Hematopoietic multipotent progenitor cell treated with erythropoietin and hydrocortisone succinate and interleukin-3 and kit ligand, for 6 days (in vitro differentiated cells): Measurements from ENCODE around the gene LRRC75A.
"Not testable (repeated sequence)": the region's sequence is repeated elsewhere in the genome, so short reads cannot be mapped to it uniquely, and the experiment has no call there.

Source experiments
- DNase-seq: peaks from one replicate; pipeline ENCODE4 v3.0.0-alpha.2; 2015

Gene LRRC75A

DNA sequence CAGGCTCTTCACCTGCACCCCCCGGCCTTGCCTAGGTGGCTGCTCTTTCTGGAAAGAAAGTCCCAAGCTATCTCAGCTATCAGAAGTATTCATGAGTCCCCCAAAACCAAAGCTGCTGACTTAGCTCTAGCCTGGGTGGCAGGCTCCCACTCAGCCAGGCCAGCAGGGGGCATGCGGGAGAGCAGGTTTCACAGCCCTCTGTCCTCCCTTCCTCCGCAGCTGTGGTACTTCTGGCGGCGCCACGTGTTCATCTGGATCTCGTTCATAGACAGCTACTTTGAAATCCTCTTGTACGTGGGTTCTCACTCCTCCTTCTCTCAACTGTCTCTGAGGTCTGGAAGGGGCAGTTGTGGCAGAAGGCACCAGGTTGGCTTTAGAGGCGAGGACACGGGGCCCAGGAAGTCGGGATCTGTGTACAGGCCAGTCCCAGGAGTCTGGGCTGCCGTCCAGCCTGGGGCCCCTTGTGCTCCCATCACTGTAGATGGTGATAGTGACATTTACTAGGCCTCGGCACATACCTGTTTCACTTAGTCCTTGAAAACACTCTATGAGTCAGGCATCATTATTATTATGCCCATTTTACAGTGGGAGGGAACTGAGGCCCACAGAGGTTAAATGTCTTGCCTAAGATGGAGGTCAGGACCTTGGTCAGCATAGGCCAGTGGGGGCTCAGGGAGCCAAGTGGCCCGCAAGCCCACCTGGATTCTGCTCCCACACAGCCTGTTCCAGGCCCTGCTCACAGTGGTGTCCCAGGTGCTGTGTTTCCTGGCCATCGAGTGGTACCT is 63.7 kb downstream of the LRRC75A start:
- DNase-seq, result peak; percentile 87

DNA sequence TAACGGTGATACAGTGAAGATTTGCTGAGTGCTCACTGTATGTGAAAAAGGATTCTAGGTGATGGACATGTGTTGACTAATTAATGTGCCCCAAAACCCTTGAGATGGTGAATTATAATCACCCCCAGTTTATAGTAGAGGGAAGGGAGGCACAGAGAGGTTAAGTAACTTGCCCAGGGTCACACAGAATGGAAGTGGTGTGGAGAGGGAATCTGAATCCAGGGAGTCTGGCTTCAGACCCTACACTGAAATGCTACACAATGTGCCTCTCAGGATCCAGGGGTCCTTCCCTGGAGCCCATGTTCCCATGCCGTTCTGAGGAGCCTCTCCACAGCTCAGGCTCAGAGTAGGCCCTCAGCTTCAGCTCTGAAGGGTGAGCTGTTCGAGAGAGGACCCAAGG is 65.0 kb downstream of the LRRC75A start:
- DNase-seq, result no peak

DNA sequence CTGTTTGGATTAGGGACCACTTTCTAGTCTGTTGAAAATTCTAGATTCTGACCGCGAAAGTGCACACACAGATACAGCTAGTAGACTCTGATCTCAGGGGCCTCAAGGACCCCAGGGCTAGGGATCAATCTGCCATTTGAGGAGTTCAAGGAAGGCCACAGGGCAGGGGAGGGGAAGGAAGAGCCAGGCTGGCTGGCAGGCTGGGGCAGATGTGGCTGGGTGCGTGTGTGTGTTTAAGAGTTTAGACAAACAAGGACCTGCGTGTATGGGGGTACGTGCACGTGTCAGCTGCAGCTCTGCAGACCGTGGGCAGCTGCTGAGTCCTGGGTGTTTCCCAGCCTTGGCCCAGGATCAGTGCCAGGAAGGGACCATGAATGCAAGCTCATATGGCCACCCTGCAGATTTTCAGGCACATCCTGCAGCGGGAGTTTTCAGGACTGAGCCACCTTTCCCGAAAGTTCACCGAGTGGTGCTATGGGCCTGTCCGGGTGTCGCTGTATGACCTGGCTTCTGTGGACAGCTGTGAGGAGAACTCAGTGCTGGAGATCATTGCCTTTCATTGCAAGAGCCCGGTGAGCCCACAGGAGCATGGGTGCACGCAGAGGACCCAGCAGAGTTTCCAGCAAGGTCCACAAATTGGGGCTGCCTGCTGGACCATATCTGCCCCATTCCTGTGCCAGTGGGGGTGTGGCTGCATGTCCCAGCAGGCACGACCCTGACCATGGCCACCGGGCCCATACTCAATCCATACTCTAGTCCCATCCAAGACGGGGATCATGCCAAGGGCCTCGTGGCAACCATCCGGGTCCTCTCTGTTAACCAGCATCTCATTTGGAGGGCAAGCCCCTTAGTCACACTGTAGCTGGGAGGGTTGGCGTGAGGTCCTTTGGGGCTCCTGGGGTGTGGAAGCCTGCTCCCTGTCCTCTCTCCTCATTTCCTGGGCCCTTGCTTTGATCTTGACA is 66.0 kb downstream of the LRRC75A start:
- DNase-seq, result no peak

DNA sequence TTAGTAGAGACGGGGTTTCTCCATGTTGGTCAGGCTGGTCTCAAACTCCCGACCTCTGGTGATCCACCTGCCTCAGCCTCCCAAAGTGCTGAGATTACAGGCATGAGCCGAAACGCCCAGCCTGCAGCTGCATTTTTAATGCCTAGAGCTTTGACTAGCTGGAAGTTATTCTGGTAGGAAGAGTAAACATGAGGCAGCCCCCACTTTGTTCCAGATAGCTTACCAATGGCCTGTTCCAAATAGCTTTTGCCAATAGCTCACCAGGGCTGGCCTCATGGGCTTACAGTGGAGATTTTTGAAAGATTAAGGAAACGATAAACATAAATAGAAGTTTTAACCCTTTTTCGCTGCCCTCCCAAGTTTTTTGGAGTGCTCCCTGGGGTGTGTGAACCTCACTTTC is 66.8 kb downstream of the LRRC75A start:
- DNase-seq, result no peak

DNA sequence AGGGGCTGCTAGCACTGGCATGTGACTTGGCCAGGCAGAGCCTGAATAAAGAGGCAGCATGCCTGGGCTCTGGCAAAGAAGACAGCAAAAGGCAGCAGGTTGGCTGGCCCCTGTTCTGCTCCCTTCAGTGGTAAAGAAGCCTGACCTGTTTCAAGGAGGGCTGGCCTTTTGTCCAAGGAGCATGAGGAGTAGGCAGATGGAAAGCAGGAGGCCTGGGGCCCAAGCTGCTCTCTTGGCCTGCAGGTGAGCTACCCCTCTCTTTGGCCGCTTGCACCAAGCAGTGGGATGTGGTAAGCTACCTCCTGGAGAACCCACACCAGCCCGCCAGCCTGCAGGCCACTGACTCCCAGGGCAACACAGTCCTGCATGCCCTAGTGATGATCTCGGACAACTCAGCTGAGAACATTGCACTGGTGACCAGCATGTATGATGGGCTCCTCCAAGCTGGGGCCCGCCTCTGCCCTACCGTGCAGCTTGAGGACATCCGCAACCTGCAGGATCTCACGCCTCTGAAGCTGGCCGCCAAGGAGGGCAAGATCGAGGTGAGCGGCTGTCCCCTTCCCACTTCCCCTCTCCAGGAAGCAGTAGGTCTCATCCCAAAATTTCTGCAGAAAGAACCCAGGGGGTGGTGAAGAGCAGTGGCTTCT is 68.6 kb downstream of the LRRC75A start:
- DNase-seq, result no peak

DNA sequence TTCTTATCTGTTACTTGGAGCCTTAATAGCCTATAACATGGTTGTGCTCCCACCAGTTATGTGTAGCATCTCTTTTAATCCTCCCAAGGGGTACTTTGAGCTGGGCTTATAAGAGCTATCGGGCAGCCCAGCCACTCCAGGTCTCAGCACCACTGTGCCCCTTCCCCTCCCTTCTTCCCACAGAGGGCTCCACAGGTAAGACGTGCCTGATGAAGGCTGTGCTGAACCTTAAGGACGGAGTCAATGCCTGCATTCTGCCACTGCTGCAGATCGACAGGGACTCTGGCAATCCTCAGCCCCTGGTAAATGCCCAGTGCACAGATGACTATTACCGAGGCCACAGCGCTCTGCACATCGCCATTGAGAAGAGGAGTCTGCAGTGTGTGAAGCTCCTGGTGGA is 69.6 kb downstream of the LRRC75A start:
- DNase-seq, result no peak

DNA sequence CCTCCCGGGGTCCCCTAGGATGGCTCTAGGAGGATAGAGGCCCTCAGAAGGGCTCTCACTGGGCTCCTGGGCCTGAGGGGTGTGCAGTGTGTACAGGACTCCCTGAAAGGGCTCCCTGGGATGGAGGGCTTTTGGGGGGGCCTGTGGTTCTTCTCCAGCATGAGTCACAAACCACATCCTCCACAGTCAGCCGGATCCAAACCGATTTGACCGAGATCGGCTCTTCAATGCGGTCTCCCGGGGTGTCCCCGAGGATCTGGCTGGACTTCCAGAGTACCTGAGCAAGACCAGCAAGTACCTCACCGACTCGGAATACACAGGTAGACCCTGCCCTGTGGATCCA is 72.1 kb downstream of the LRRC75A start:
- peak; percentile 72 for DNase-seq

DNA sequence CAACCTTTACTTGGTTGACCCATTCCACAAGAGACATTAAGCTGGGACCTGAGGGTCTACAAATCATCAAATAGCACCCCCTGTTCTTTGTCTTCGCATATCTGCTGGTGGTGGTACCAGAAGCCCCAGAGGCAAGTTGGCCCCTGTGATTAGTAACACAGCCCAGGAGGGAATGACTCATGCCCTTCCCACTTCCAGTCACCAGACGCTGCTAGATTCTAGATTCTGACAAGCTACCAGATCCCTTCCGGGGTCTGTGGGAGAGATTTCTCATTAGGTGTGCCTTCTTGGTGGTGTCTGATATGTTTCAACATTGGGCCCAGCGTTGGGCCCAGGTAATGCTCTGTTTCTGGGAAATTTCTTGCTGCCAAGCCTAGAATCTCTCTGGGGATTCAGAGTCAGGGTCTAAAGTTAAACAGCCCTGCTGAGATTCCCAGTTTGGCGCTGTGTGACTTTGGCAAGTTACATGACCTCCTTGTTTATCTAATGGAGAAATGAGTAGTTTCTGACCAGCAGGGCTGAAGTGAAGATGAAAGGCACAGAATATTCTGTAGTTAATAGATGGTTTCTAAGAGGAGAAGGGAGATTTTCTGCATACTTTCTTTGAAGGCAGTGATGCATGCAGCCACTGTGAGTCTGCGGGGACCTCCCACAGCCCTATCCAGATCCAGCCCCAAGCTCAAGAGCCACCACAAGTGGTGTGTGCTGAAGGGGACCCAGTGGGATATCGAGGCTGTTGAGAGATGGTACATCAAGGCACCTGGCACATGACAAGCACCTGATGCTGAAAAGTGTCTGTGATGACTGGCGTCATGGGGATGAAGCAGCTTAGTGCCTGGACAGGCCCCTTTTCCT is 72.7 kb downstream of the LRRC75A start:
- peak; percentile 91 for DNase-seq

DNA sequence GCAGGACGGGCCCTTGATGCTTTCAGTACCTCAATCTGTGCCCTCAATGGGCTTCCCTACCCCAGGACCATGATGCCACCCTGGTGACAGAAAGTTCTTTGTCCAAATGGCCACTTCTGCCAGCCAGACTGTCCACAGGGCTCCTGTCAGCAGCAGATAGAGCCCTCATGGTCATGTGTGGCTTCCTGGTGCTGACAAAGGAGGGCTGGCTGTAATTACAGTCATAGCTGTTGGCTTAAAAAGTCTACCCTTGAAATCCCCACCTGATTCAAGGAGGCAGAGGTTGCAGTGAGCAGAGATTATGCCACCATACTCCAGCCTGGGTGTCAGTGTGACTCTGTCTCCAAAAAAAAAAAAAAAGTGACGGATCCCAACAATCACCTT is 73.3 kb downstream of the LRRC75A start:
- no peak for DNase-seq

DNA sequence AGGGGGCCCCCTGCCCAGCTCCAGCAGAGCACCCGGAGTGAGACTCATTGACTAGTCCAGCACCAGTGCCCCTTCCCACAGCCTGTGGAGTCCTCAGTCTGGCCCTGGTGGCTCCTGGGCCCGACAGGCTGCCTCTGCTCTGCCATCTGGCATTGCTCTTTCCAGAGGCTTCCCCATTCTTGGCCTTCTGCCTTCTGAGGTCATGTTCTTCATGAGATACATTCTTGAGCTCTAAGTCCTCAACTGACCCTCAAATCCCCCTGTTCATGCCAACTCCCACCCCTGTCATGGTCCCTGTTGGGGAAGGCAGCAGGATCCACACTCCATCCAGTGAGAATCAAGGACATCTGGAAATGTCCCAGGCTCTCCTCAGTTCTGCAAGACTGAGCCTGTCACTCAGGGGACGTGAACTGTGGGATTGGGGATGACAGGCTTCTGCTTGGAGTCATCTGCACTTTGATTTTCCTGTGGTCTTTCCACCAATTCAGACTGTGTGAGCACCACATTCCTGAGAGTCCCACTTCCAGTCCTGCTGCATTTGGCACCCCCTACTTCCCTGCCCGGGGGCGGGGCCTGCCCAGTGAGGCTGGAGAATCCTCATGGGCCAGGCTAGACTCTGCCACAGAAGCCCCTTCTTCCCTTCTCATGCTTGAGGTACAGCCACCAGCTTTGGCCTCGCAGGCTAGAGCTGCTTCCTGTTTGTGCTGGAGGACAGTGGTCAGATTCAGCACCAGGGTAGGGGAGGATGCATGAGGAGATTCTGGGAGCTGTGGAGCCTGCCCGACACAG is 73.9 kb downstream of the LRRC75A start:
- no peak for DNase-seq

DNA sequence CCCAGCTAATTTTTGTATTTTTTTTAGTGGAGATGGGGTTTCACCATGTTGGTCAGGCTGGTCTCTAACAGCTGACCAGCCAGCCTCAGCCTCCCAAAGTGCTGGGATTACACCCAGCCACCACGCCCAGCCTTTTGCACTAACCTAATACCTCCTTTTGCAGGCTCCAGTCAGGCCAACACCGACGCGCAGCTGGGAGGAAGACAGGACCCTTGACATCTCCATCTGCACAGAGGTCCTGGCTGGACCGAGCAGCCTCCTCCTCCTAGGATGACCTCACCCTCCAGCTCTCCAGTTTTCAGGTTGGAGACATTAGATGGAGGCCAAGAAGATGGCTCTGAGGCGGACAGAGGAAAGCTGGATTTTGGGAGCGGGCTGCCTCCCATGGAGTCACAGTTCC is 74.6 kb downstream of the LRRC75A start:
- no peak for DNase-seq

DNA sequence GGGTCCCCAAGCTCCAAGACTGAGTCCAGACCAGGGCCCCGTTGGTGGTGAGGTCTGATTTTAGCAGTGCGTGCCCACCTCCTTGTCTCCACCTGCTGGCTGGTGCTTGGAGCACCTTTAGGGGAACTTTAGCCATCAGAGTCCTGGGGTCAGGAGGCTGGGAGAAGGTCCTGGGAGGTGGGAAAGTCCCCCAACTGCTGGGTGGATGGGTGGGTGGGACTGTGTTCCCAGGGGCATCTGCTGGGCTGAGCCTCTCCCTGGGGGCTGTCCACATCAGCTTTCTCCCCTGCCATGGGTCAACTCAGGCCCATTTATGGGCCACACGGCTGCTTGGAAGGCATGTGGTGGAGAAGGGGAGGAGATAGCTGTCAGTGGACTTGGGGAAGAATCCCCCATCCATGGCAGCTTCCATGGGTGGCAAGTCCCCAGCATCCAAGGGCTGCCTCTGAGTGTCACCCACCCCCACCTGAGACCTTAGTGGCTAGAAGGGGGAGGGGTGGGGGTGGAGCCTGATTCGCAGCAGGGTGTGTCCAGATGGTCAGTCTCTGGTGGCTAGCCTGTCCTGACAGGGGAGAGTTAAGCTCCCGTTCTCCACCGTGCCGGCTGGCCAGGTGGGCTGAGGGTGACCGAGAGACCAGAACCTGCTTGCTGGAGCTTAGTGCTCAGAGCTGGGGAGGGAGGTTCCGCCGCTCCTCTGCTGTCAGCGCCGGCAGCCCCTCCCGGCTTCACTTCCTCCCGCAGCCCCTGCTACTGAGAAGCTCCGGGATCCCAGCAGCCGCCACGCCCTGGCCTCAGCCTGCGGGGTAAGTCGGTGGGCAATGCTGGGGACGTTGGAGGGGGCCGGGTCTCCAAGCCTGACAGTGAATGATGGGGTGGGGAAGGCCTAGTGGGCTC is 76.7 kb downstream of the LRRC75A start, which contains the start of gene TRPV2:
TRPV2 (plus strand) TSS at position 541 of the 894 bp plus-strand sequence. CDS start 2,098 bp downstream, outside the sequence.
- peak; percentile 80 for DNase-seq

DNA sequence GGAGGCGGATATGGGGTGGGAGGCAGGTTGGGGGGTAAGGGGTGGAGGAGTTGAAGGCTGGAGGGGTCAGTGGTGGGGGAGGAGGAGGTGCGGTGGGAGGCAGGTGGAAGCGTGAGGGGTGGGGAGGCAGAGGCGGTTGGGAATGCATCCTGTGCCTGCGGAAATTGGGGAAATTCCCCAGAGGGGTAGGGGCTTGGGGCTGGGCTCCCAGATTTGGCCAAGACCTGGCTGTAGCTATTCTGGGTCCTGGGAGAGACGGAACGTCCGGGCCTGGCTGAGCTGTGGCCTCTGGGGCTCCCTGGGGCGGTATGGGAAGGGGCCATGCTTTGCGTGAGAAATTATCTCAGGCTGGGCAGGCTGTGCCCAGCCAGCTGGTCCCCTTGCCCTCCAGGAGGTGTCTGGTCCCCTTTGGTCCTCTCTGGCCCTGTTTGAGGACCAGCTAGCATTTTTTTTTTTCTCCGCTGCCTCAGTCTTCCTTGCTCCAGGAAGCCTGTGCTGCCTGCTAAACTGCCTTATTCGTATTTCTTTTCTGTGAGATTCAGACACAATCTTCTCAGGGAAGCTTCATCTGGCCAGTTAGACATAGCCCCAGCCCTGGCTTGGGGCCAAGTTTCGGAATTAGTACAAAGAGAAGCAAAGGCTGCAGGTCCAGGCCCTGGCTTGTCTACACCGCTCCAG is 83.9 kb downstream of the LRRC75A start:
- DNase-seq, result peak; percentile 77

DNA sequence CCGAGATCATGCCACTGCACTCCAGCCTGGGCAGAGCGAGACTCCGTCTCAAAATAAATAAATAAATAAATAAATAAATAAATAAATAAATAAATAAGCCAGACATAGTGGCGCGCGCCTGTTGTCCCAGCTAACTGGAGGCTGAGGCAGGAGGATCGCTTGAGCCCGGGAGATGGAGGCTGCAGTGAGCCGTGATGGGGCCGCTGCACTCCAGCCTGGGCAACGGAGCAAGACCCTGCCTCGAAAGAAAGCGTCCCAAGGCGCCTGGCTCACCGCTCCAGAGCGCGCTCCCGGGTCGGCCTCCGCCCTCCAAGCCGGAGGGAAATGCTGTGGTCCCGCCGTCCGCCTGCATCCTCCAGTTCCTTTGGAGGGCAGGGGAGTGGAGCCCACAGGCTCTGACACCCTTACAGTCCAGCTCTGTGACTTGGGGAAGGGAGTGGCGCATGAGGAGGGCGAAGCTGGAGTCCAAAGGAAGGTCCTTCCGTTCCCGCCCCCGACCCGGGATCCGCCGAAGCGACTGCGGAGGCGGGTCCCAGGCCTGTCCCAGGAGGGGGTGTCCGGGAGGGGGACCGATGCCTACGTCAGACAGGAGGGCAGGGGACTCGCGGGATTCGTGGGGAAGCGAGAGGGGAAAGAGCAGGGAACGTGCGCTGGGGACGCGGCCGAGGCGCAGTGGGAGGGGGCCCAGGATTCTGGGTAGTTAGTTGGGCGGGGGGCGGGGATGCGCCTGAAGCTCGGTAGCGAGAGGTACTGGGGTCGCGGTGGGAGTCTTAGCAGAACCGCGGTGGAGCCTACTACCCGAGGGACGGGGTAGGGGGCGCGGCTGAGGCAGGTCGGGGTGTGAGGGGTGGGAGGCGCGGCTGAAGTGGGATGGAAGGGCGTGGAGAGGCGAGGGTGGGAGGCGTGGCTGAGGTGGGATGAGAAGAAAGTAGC is 85.0 kb downstream of the LRRC75A start:
- peak; percentile 47 for DNase-seq

DNA sequence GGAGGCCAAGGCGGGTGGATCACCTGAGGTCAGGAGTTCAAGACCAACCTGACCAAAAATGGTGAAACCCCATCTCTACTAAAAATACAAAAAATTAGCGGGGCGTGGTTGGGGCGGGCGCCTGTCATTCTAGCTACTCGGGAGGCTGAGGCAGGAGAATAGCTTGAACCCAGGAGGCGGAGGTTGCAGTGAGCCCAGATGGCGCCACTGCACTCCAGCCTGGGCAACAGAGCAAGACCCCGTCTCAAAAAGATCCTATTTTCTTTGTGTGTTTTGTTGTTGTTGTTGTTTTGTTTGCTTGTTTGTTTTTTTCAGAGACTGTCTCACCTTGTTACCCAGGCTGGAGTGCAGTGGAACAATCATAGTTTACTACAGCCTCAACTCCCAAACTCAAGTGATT is 88.1 kb downstream of the LRRC75A start:
- DNase-seq, result not testable (repeated sequence)

DNA sequence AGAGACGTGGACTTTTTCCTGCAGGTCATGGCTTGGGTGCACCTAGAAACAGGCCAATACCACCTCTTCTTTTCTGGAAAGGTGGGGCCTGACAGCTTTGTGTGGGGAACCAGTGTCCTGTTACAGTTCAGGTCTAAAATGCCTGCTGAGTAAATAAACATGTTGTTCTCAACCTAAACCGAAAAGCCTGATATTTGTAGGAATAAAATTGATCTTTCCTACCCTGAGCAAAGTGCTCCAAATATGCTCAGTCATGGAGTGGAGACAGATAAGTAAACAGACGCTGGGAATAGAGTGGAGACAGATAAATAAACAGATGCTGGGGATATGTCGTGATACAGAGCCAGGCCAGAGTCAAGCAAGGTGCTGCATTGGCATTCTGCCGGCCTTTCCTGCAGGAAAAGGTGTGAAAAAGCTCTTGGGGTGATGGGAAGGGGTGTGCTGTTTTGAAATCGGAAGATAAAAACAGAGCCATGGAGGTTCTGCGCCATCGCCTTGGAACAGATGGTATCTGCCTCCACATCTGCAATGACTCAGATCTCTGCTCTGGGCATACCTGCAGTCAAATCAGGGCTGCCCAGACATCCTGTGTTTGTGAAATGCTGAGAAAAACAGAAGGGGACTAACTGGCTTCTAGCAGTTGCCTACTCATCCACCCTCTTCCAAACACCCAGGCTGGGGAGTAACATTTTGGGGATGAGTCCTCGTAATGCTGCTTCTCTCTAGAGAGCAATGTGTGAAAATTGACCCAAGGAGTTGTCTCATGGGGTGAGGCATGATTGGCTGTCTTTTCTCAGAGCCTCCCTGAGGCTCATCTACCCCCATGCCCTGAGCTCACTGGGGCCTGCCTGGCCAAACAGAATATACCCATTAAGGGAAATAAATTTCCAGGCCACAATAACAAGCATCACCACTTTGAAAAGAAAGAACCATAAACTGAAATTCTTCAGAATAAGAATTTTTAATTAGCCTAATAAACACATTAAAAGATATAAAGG is 93.4 kb downstream of the LRRC75A start:
- peak; percentile 80 for DNase-seq

DNA sequence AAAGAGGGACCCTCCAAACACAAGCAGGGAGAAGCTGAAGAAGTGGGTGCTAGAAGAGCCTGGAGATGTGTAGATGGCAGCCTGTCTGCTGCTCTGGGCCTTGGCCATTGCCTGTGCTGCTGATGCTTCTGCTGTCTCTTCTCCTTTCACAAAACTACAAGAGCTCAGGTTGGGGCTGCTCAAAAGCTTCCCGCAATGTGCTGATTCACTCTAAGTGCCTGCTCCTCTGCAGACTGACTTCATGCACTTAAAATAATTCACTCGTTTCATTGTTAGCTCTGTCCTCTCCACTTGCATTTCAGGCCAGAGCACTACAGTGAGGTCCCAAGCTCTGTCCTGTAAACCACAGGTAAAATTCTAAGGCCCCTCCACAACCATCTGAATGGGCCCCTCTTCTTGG is 95.3 kb downstream of the LRRC75A start:
- DNase-seq, result peak; percentile 65
